Adrenal gland (tissue), 12 donors: Measurements from ENCODE around the gene SVOPL. TPM values are rescaled to one million over a fixed set of nuclear protein-coding genes. Genes with fewer than 3 reads are reported as not detected.

ENCODE experiments used
- DNase-seq, 7 donors: peaks; one replicate each; pipeline ENCODE4 v3.0.0-alpha.2; 2019 to 2020
- H3K27ac ChIP-seq, 5 donors: fragments of 200-600 bp; sonication (generic) in 4 of 5; 1 replicate in 3 of 5; 2 replicates in 2 of 5; pipeline versions ENCODE4 v1.5.1 to v1.8.0; 2016 to 2020; ENCODE audit warnings: mild to moderate bottlenecking in 1 of 5
- H3K27me3 ChIP-seq: fragments of 200-600 bp; 2 replicates; pipeline ENCODE4 v1.8.0; 2021
- H3K36me3 ChIP-seq, 2 donors: fragments of 200-600 bp; replicated peaks in 1 of 2; 1 replicate in 1 of 2; 2 replicates in 1 of 2; pipeline versions ENCODE4 v1.5.1 to v1.8.0; 2018 to 2022
- H3K4me1 ChIP-seq, 2 donors: fragments of 200-600 bp; replicated peaks in 1 of 2; 1 replicate in 1 of 2; 2 replicates in 1 of 2; pipeline versions ENCODE4 v1.5.1 to v1.8.0; 2018 to 2021
- H3K4me3 ChIP-seq, 4 donors: fragments of 200-600 bp; sonication (generic) in 3 of 4; one replicate each; pipeline ENCODE4 v1.5.1; 2016 to 2018
- H3K9me3 ChIP-seq, 3 donors: fragments of 200-600 bp; sonication (generic) in 1 of 3; replicated peaks in 1 of 3; 1 replicate in 2 of 3; 2 replicates in 1 of 3; pipeline versions ENCODE4 v1.5.1 to v1.8.0; 2016 to 2021
- POLR2A ChIP-seq, 2 donors: fragments of 450-650 bp; IDR thresholded peaks; one replicate each; pipeline ENCODE4 v1.6.1; 2017; ENCODE audit warnings: antibody characterized with exemption in 2 of 2, mild to moderate bottlenecking in 2 of 2, moderate library complexity in 1 of 2
- WGBS, 4 donors: extraction: QIAGEN DNeasy Blood & Tissue Kit in 2 of 4; methylation state at CpG; one replicate each; pipeline versions ENCODE4 v1.1.5 to v1.1.7; 2013 to 2017; 5-methylcytosine and 5-hydroxymethylcytosine counted together
- intact Hi-C, 2 donors: fragments of 100-400 bp; cut with DNase I; formaldehyde crosslinking; loops; one replicate each; pipeline versions ENCODE4 v1.14.1 to v1.15.0; 2022 to 2023
- polyA plus RNA-seq, 3 donors: library from polyadenylated mRNA; stranded (reverse); fragments of 200-250 nt in 2 of 3; fragments of 350-450 nt in 1 of 3; fragmentation: Illumina TruSeq in 1 of 3; extraction: RNeasy Lipid Tissue Mini Kit (QIAGEN cat#74804) in 1 of 3; gene quantifications; one replicate each; pipeline ENCODE4 v1.2.3, GENCODE V29; 2013 to 2014
- total RNA-seq, 9 donors: library from RNA; depleted of rRNA in 4 of 9; stranded (reverse); fragments of >200 nt in 4 of 9; fragments of 120-200 nt in 1 of 9; fragmentation: NEBNext Ultra II Directional in 1 of 9; extraction: Animal tissue kit (Norgen Biotek cat#: 25700) in 1 of 9; gene quantifications; one replicate each; pipeline versions ENCODE4 v1.1.0 to v1.2.4, GENCODE V29; 2013 to 2023
- TF ChIP-seq, protein P1 (sequence below), 6 experiments: fragments of 450-650 bp in 4 of 6; fragments of 200-600 bp in 2 of 6; sonication (generic) in 1 of 6; IDR thresholded peaks; 1 replicate in 5 of 6; 2 replicates in 1 of 6; pipeline versions ENCODE4 v1.5.1 to v1.8.0; 2016 to 2021; ENCODE audit warnings: antibody characterized with exemption in 6 of 6, mild to moderate bottlenecking in 2 of 6, moderate library complexity in 1 of 6
- donor health status: healthy with polysubstance abuse.
- donor health status: Bipolar disorder and iron deficiency.
- donor health status: DM: yes; HTN: yes; CAD: no.
- donor health status: DM: no; HTN: no; CAD: no.
- donor health status: DM: no; HTN: no; CAD: no.
- donor health status: DM: yes; HTN: yes; CAD: no.

The SVOPL gene
- total and polyA plus RNA-seq, 12 donors: 0.54 to 4.8 (median 1.5) TPM

GRCh38 chr7:138716889-138717288, 15.7 kb upstream of the SVOPL start:
- Histone ChIP-seq H3K27me3 (no peaks in the 10 kb centered on the region), H3K4me3 (no peak overlapping the region), H3K27ac (no peak overlapping the region), H3K4me1 (peaks cover 0 to 3% of the 10 kb centered on the region in 2 donors), H3K9me3 (no peaks in the 10 kb centered on the region), H3K36me3 (no peaks in the 10 kb centered on the region)
- WGBS, 4 donors: 93 to 98% (median 97%) methylated on average over 6 to 7 of the region's 7 CpGs
- no peak for DNase-seq
- TF ChIP-seq, protein P1, sequence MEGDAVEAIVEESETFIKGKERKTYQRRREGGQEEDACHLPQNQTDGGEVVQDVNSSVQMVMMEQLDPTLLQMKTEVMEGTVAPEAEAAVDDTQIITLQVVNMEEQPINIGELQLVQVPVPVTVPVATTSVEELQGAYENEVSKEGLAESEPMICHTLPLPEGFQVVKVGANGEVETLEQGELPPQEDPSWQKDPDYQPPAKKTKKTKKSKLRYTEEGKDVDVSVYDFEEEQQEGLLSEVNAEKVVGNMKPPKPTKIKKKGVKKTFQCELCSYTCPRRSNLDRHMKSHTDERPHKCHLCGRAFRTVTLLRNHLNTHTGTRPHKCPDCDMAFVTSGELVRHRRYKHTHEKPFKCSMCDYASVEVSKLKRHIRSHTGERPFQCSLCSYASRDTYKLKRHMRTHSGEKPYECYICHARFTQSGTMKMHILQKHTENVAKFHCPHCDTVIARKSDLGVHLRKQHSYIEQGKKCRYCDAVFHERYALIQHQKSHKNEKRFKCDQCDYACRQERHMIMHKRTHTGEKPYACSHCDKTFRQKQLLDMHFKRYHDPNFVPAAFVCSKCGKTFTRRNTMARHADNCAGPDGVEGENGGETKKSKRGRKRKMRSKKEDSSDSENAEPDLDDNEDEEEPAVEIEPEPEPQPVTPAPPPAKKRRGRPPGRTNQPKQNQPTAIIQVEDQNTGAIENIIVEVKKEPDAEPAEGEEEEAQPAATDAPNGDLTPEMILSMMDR (IDR thresholded peaks at IDR 0.05): no peak
- TF ChIP-seq POLR2A (IDR thresholded peaks at IDR 0.05): no peak
- intact Hi-C loops: no loop called here

DNA sequence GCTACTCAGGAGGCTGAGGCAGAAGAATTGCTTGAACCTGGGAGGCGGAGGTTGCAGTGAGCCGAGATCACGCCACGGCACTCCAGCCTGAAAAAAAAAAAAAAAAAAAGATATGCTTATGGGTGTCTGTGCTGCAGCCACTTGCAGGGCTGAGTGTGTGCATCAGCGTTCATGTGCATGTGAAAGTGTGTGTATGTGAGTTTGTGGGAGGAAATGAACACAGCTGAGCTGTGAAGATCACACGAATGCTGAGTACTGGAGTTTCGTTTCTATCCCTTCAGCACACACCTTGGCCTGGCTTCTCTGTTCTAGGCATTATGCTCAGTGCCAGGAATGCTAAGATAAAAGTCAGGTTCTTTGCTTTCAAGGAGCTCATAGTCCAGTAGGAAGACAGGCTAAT, 12.0 kb upstream of the SVOPL start:
- H3K27me3 ChIP-seq: no peaks in the 10 kb centered on the region
- intact Hi-C loops: no loop called here
- H3K4me1 ChIP-seq: no peaks in the 10 kb centered on the region
- H3K36me3 ChIP-seq: no peaks in the 10 kb centered on the region
- H3K9me3 ChIP-seq: no peaks in the 10 kb centered on the region
- 72 to 88% (median 87%) methylated on average over 7 of the region's 7 CpGs for WGBS, 4 donors
- no peak for DNase-seq
- TF ChIP-seq POLR2A (IDR thresholded peaks at IDR 0.05): no peak
- TF ChIP-seq, protein P1 (IDR thresholded peaks at IDR 0.05): no peak
- H3K27ac ChIP-seq: no peak overlapping the region
- H3K4me3 ChIP-seq: no peak overlapping the region

DNA sequence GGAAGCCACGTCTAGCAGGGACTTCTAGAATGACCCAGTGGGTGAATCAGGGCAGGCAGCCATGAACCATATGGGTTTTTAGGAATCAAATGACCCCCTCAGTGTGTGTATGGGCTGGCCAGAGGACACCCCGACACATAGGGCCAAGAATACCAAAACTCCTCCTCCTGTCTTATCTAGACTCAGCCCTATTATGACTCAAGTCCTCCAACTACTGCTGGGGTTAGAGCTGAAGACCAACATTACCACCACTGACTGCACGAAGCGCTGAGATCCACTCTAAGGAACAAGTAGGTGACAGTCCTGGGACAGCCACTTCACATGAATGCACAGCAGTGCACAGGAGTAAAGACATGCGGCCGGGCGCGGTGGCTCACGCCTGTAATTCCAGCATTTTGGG, 11.5 kb upstream of the SVOPL start:
- Histone ChIP-seq H3K27me3 (no peaks in the 10 kb centered on the region), H3K4me3 (no peak overlapping the region), H3K36me3 (no peaks in the 10 kb centered on the region), H3K27ac (no peak overlapping the region), H3K4me1 (no peaks in the 10 kb centered on the region), H3K9me3 (no peaks in the 10 kb centered on the region)
- intact Hi-C loops: no loop called here
- DNase-seq: no peak
- WGBS, 4 donors: 94 to 97% (median 95%) methylated on average over 9 of the region's 9 CpGs
- TF ChIP-seq, protein P1 (IDR thresholded peaks at IDR 0.05): no peak
- no peak for TF ChIP-seq POLR2A (IDR thresholded peaks at IDR 0.05)

GRCh38 chr7:138710536-138711385, 9.6 kb upstream of the SVOPL start:
- Histone ChIP-seq H3K36me3 (no peaks in the 10 kb centered on the region), H3K27ac (no peak overlapping the region), H3K27me3 (no peaks in the 10 kb centered on the region), H3K9me3 (no peaks in the 10 kb centered on the region), H3K4me1 (peaks cover 0 to 4% of the 10 kb centered on the region in 2 donors), H3K4me3 (no peak overlapping the region)
- no peak for DNase-seq
- TF ChIP-seq, protein P1 (IDR thresholded peaks at IDR 0.05): no peak
- no peak for TF ChIP-seq POLR2A (IDR thresholded peaks at IDR 0.05)
- 73 to 80% (median 76%) methylated on average over 15 of the region's 15 CpGs for WGBS, 4 donors
- intact Hi-C loops: no loop called here
